AG10803 (cell line): ENCODE results near the gene RABGGTA.

Experiments
- DNase-seq: peaks from one replicate; pipeline ENCODE4 v3.0.0; 2010; ENCODE audit warnings: low read depth
- H3K4me3 ChIP-seq: 2 replicates; pipeline ENCODE4 v1.5.1; 2011; ENCODE audit warnings: mild to moderate bottlenecking, low read length, control low read depth
- CTCF ChIP-seq: conservative IDR thresholded peaks from 2 replicates; pipeline ENCODE4 v1.5.1; 2011; ENCODE audit warnings: mild to moderate bottlenecking, low read length, control low read depth, inconsistent platforms

Gene RABGGTA

GRCh38 chr14:24298892-24299254 is 27.5 kb upstream of the RABGGTA start:
- TF ChIP-seq CTCF = no peak
- DNase-seq = peak; percentile 64

GRCh38 chr14:24297190-24297964 is 26.0 kb upstream of the RABGGTA start:
- TF ChIP-seq CTCF = peak; percentile 53
- no peak overlapping the region for H3K4me3 ChIP-seq
- no peak for DNase-seq

More at GRCh38 chr14:24298892-24299254, 27.5 kb upstream of the RABGGTA start:
- H3K4me3 ChIP-seq = peak overlapping the region; percentile 99

- peak; percentile 86 for TF ChIP-seq CTCF
- DNase-seq = peak; percentile 92
- no peak overlapping the region for H3K4me3 ChIP-seq
Observed at GRCh38 chr14:24296341-24297157, 25.2 kb upstream of the RABGGTA start.

GRCh38 chr14:24293525-24293924 is 22.1 kb upstream of the RABGGTA start:
- TF ChIP-seq CTCF = no peak
- no peak for DNase-seq
- no peak overlapping the region for H3K4me3 ChIP-seq

- DNase-seq = no peak
- TF ChIP-seq CTCF = no peak
- no peak overlapping the region for H3K4me3 ChIP-seq
Observed at GRCh38 chr14:24292118-24292807, 20.9 kb upstream of the RABGGTA start.

GRCh38 chr14:24291446-24292117 is 20.2 kb upstream of the RABGGTA start:
- DNase-seq = no peak
- TF ChIP-seq CTCF = no peak
- H3K4me3 ChIP-seq = no peak overlapping the region
